Effector memory CD8-positive, alpha-beta T cell (primary cell): ENCODE measurements around the gene MBNL2.

Source experiments
- ATAC-seq: fragments of 150-1000 bp; cut with Tn5 transposase; replicated peaks from 2 replicates; pipeline ENCODE4 v1.10.0; 2021; ENCODE audit warnings: mild to moderate bottlenecking, moderate library complexity
- DNase-seq, 3 experiments: peaks; one replicate each; pipeline ENCODE4 v3.0.0; 2021
- H3K27ac Mint-ChIP-seq, 2 donors: one replicate each; pipeline ENCODE4 v1.8.0; 2022; ENCODE audit warnings: mild to moderate bottlenecking in 2 of 2, mixed read lengths in 2 of 2, moderate library complexity in 2 of 2
- H3K27me3 Mint-ChIP-seq, 2 donors: one replicate each; pipeline ENCODE4 v1.8.0; 2022; ENCODE audit warnings: mixed read lengths in 2 of 2
- H3K36me3 Mint-ChIP-seq: one replicate; pipeline ENCODE4 v1.8.0; 2022; ENCODE audit warnings: mild to moderate bottlenecking, moderate library complexity, mixed read lengths; ENCODE audit not compliant: insufficient read depth
- H3K4me1 Mint-ChIP-seq, 2 donors: one replicate each; pipeline ENCODE4 v1.8.0; 2022; ENCODE audit warnings: low read depth in 2 of 2, mixed read lengths in 2 of 2
- H3K4me3 Mint-ChIP-seq, 2 donors: one replicate each; pipeline ENCODE4 v1.8.0; 2022; ENCODE audit warnings: mild to moderate bottlenecking in 2 of 2, mixed read lengths in 2 of 2, moderate library complexity in 2 of 2
- H3K9me3 Mint-ChIP-seq, 2 donors: one replicate each; pipeline ENCODE4 v1.8.0; 2022; ENCODE audit warnings: mixed read lengths in 2 of 2

The MBNL2 gene

DNA sequence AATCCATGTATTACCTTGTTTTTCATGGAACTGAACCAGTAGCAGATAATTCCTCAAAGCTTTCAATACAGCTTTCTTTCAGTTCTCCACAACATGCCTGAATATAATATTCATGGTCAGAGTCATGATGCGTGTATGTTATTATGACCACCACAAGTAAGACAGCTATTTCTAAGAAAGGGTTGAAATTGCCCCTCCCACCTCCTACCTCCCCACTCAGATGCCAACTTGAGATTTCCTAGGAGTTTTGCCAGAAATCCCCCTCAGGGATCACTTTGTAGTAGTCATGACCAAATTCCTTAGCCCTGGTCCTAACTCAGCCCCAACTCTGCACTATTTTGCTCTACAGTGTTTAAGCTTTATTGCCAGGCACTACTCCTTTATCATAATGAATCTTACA lies 141.9 kb downstream of the MBNL2 start:
- peak overlapping the region in 1 of 2 donors; percentile 64 for H3K27ac Mint-ChIP-seq
- ATAC-seq (no peak), DNase-seq (no peak)
- H3K4me3 Mint-ChIP-seq = no peak overlapping the region
- H3K4me1 Mint-ChIP-seq = peaks cover 10 to 18% of the 10 kb centered on the region in 2 donors
- H3K27me3 Mint-ChIP-seq = no peaks in the 10 kb centered on the region
- no peaks in the 10 kb centered on the region for H3K9me3 Mint-ChIP-seq
- peaks cover 15% of the 10 kb centered on the region for H3K36me3 Mint-ChIP-seq

DNA sequence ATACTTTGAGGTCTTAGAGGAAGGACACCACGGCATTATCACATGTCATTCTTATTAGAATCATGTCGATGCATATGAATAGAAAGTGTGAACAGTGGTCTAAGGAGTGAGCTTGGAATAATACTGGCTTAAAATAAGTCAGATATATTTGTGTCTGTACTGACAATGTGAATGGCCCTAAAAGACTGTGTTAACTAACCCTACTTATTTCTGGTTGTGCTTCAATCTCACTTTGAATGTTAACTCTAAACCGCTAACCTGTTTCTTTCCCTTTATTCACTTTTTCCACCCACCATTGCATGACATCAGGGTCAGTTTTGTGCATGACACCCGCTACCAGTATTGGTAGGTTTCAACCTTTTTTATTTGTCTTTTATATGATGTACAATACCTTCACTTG lies 142.7 kb downstream of the MBNL2 start:
- H3K4me3 Mint-ChIP-seq = no peak overlapping the region
- no peaks in the 10 kb centered on the region for H3K27me3 Mint-ChIP-seq
- peaks cover 15% of the 10 kb centered on the region for H3K36me3 Mint-ChIP-seq
- DNase-seq (no peak), ATAC-seq (no peak)
- no peak overlapping the region for H3K27ac Mint-ChIP-seq
- no peaks in the 10 kb centered on the region for H3K9me3 Mint-ChIP-seq
- peaks cover 13 to 25% of the 10 kb centered on the region in 2 donors for H3K4me1 Mint-ChIP-seq

DNA sequence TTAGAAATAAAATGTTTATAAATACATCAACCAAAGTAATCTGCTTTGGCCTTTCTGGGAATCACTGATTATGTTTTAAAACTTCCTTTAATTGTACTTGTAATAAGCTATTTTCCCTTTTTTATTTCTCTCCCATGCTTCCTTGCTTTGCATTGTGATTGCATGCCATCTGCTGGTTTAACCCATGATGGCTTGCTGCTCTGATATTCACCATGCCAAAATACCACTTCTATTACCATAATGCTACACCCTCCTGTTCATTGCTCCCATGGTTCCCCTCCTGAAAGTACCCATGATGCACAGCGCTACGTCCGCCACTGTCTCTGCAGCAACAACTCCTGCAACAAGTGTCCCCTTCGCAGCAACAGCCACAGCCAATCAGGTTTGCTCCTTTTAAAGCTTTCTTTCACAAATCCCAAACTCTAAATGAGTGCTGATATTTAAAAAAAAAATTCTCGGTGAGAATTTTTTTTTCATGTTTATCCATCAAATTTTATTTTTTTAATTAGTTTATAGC lies 144.1 kb downstream of the MBNL2 start:
- H3K27ac Mint-ChIP-seq = no peak overlapping the region
- H3K4me1 Mint-ChIP-seq = peaks cover 13 to 26% of the 10 kb centered on the region in 2 donors
- H3K36me3 Mint-ChIP-seq = peaks cover 12% of the 10 kb centered on the region
- ATAC-seq (no peak), DNase-seq (no peak)
- no peak overlapping the region for H3K4me3 Mint-ChIP-seq
- no peaks in the 10 kb centered on the region for H3K27me3 Mint-ChIP-seq
- H3K9me3 Mint-ChIP-seq = no peaks in the 10 kb centered on the region

DNA sequence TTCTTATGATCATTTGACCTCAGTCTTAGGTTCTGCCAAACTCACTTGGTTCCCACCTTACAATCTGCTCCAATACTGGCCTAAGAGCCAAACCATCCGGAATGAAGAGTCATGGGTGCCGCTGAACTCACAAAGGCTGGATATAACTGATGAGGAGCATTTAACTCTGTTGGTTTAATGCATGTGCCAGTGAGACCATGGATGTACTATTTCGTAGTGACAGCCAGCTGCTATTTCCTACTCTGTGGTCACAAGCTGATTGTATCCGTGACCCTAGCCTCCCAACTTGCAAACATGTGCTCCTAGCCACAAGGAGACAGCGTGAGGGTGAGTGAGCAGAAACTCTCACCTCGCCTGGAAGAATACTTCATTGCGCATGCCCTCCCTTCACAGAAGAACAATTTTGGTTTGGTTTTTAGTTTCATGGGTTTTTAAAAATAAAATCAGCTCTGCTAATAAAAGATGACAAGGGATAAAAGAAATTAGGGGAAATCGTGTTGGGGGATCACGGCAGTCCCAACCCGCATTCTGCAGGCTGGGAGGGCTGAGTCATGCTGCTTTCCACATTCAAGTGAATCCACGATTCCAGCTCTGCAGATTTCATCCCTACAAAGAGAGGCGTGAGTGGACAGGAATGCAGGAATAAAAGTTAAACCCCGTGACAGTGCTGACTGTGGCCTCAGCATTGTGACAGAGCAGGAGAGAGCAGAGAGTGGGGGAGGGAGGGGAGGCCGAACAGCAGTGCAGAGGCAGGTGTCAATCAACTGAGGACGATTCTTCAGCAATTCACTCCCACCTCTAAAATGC lies 145.1 kb downstream of the MBNL2 start:
- DNase-seq (no peak), ATAC-seq (peak; percentile 43)
- H3K4me3 Mint-ChIP-seq = peak overlapping the region; percentile 18 to 36
- H3K9me3 Mint-ChIP-seq = no peaks in the 10 kb centered on the region
- H3K27ac Mint-ChIP-seq = peak overlapping the region; percentile 98
- H3K36me3 Mint-ChIP-seq = peaks cover 4% of the 10 kb centered on the region
- H3K27me3 Mint-ChIP-seq = no peaks in the 10 kb centered on the region
- H3K4me1 Mint-ChIP-seq = peaks cover 13 to 28% of the 10 kb centered on the region in 2 donors

DNA sequence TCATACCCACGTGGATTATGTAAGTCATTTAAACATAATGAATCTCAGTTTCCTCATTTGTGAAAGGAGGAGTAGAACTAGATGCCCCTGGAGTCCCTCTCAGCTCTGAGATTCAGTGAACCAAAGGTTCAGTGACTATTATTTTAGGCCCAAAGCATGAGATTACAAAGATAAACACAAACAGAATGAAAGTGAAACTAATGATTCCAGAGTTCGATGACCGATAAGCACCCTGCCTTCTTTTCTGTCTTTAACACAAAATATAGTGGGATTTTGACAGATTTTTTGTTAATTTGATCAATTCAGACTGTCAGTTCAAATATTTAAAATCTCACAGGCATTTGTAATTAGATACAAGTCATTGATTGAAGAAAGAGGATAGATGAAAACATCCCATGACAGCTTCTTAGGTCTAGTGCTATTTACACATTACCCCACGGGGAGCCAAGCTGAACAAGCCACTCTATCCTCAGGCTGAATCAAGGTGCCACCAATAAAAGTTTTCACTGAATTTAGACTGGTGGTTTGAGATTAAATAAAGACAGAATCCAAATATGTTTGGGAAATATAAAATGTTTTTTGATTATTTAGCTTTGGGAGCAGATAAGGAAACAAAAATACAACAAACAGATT lies 147.2 kb downstream of the MBNL2 start:
- Mint-ChIP-seq H3K4me1 (peaks cover 13 to 20% of the 10 kb centered on the region in 2 donors), H3K36me3 (peaks cover 7% of the 10 kb centered on the region), H3K9me3 (no peaks in the 10 kb centered on the region), H3K4me3 (peak overlapping the region; percentile 41 to 88), H3K27ac (peak overlapping the region; percentile 98), H3K27me3 (no peaks in the 10 kb centered on the region)
- DNase-seq (peak in 1 of 3 experiments; percentile 9), ATAC-seq (peak; percentile 79)

DNA sequence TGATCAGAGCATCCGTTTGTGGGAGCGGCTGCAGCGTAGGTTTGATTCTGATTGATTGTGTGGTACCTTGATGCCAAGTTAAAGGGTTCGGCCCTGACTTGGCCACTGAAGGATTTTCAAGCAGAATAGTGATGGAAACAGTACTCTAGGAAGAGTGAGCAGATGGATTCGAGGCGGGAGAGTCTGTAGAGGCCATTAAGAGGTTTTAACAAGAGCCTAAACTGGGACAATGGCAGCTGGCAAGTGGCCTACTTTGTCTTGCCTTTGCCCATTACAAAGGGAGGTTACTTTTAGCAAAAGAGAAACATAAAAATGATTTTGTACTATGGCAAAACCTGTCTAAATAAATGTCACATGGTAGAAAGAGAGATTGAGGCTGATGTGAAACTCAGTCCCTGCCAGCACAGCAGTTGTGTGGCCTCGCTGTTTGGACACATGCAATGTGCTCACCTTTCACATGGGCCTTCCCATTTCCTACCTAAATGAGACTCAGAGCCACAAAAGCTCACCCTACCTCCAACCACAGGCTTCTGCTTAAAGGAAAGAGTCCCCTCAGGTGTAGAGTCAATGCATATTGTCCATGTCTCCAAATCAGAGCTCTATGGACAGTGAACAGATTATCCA lies 149.5 kb downstream of the MBNL2 start:
- Mint-ChIP-seq H3K36me3 (peaks cover 11% of the 10 kb centered on the region), H3K9me3 (no peaks in the 10 kb centered on the region)
- ATAC-seq = no peak

DNA sequence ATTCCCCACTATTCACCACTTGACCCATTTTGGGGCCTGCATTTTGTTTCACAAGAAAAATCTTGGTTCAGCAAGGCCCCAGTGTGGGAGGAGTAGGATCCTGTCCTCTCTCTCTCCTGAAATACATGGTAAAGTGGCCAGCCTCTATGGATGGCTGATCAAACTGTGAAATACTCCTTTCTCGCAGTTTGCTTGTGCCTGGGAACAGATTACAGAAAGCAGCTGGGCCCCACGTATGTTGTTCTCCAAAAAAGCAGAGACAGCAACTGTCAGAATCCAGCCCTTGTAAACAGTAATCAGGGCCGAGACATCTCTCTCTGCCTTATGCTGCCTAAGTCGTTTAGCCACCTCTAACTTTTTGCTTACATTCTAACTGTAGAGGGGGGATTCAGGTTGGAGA lies 150.8 kb downstream of the MBNL2 start:
- no peak overlapping the region for H3K27ac Mint-ChIP-seq
- H3K9me3 Mint-ChIP-seq = no peaks in the 10 kb centered on the region
- ATAC-seq (no peak), DNase-seq (no peak)
- H3K27me3 Mint-ChIP-seq = no peaks in the 10 kb centered on the region
- H3K4me1 Mint-ChIP-seq = peaks cover 5 to 20% of the 10 kb centered on the region in 2 donors
- H3K4me3 Mint-ChIP-seq = no peak overlapping the region
- peaks cover 11% of the 10 kb centered on the region for H3K36me3 Mint-ChIP-seq

More for the DNA sequence above, 149.5 kb downstream of the MBNL2 start:
- H3K27me3 Mint-ChIP-seq = no peaks in the 10 kb centered on the region
- H3K4me3 Mint-ChIP-seq = no peak overlapping the region
- no peak for DNase-seq
- H3K27ac Mint-ChIP-seq = no peak overlapping the region
- peaks cover 13 to 20% of the 10 kb centered on the region in 2 donors for H3K4me1 Mint-ChIP-seq

DNA sequence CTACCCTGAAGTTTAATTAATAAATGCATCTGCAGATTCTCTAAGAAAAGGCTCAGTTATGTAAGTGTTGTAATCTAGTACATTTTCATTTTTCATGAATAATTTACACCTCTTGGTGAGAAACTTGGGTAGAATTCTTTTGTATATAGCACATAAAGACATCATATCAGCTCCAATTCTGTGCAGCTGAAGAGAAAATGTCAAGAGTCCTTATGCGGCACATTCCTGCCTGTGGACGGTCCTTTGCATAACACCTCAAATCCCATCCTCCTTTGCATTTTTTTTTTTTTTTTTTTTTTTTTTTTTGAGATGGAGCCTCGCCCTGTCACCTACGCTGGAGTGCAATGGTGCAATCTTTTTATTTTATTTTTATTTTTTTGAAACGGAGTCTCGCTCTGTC lies 151.7 kb downstream of the MBNL2 start:
- Mint-ChIP-seq H3K27ac (no peak overlapping the region), H3K4me3 (no peak overlapping the region), H3K36me3 (peaks cover 11% of the 10 kb centered on the region), H3K9me3 (no peaks in the 10 kb centered on the region), H3K27me3 (no peaks in the 10 kb centered on the region), H3K4me1 (peaks cover 3 to 15% of the 10 kb centered on the region in 2 donors)
- ATAC-seq = no peak
- no peak for DNase-seq

DNA sequence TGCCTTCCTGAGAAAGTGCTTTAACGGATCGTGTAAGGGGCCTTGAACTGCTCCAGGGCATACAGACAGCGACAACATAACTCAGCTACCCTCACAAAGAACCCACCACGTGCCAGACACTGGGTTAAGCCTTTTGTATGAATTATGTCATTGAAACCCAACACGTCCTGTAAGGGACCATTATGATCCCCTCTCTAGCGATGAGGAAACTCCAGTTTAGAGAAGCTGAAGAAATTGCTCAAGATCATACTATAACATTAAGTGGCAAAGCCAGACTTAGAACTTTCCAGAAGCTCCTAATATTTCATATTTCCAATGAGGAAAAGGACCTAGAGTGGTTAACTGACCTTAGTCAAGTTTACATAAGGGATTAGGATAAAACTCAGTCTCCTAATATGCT lies 154.8 kb downstream of the MBNL2 start:
- Mint-ChIP-seq H3K4me1 (peaks cover 0 to 8% of the 10 kb centered on the region in 2 donors), H3K9me3 (no peaks in the 10 kb centered on the region), H3K36me3 (peaks cover 11% of the 10 kb centered on the region), H3K27me3 (no peaks in the 10 kb centered on the region), H3K27ac (no peak overlapping the region), H3K4me3 (no peak overlapping the region)
- ATAC-seq = no peak
- no peak for DNase-seq

DNA sequence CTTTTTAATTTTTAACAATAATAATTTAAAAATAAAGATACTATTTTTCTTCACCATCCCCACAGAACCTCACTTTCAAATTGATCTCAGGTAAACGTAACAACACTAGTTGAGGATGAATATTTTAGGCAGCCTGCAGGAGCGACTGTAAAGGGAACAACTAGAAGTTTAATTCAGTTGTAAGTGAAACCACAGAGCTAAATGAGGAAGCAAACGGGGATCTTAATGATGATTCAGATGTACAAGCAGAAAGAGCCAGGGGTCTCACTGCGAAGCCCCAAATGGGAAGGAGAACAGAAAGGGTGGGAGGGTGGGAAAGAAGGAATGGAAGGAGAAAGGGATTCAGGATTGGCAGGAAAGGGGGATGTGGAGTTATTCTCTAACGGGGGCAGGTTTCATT lies 157.3 kb downstream of the MBNL2 start:
- Mint-ChIP-seq H3K27ac (peak overlapping the region in 1 of 2 donors; percentile 81), H3K27me3 (no peaks in the 10 kb centered on the region), H3K9me3 (no peaks in the 10 kb centered on the region), H3K36me3 (peaks cover 11% of the 10 kb centered on the region), H3K4me1 (peaks cover 3 to 8% of the 10 kb centered on the region in 2 donors), H3K4me3 (no peak overlapping the region)
- ATAC-seq (no peak), DNase-seq (no peak)

DNA sequence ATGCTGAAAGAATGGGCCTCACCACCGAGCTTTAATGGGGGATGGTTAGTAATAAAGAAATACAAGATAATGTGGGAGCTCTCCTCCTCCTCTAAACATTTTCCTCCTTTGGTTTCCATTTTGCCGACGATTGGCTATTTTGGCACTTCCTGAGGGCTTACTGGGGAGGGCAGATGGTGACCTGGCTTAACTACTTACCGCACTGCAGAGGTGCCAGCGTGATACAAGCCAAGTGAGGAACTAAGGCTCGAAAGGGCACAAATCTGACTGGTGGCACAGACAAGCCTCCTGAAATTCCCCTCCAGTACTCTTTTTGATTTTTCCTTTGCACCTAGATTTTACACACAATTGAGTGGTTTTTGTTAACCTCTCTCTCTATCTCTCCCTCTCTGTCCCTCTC lies 158.6 kb downstream of the MBNL2 start:
- DNase-seq = no peak
- H3K27me3 Mint-ChIP-seq = no peaks in the 10 kb centered on the region
- H3K9me3 Mint-ChIP-seq = no peaks in the 10 kb centered on the region
- H3K4me3 Mint-ChIP-seq = no peak overlapping the region
- H3K4me1 Mint-ChIP-seq = peaks cover 3 to 14% of the 10 kb centered on the region in 2 donors
- no peak for ATAC-seq
- peak overlapping the region in 1 of 2 donors; percentile 64 for H3K27ac Mint-ChIP-seq
- H3K36me3 Mint-ChIP-seq = peaks cover 3% of the 10 kb centered on the region

DNA sequence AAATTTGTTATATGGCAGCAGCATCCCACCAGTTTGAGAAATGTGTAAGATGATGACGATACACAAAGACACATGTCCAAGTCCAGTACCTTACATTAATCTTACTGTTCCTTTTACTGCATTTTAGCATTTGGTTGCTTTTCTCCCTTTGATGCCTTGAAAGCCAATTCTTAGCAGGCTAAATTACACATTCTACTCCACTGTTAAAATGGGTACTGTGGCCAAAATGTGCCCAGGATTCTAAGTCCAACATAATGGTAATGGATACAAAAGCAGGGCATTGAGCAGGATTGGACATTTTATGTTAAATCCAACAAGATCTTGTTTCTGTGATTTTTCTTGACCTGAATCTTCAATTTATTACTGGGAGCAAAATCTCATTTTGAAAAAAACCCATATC lies 159.1 kb downstream of the MBNL2 start:
- H3K36me3 Mint-ChIP-seq = peaks cover 3% of the 10 kb centered on the region
- H3K27ac Mint-ChIP-seq = peak overlapping the region in 1 of 2 donors; percentile 64
- ATAC-seq = no peak
- H3K27me3 Mint-ChIP-seq = no peaks in the 10 kb centered on the region
- no peak overlapping the region for H3K4me3 Mint-ChIP-seq
- no peak for DNase-seq
- H3K4me1 Mint-ChIP-seq = peaks cover 3 to 19% of the 10 kb centered on the region in 2 donors
- H3K9me3 Mint-ChIP-seq = no peaks in the 10 kb centered on the region

DNA sequence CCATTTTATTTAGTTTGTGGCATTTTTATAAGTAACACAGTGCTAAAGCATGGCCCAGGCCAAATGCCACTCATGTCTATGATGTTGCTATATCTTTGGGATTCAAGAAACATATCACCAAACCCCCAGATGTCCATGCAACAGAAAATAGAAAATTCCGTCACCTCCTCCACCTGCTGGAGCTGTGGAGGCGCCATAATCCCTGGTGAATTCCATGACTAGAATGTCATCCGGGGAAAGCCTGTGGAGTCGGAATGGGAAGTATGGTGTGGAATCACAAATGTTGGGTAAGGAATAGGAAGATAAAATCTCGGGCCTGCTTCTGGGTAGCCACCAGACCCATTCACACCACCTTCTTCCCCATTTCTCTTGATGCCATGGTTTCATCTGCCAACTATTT lies 160.1 kb downstream of the MBNL2 start:
- ATAC-seq = no peak
- Mint-ChIP-seq H3K27ac (no peak overlapping the region), H3K27me3 (no peaks in the 10 kb centered on the region), H3K4me3 (no peak overlapping the region), H3K4me1 (peaks cover 14 to 30% of the 10 kb centered on the region in 2 donors), H3K9me3 (no peaks in the 10 kb centered on the region), H3K36me3 (peaks cover 3% of the 10 kb centered on the region)
- no peak for DNase-seq
